ENCODE results near the gene EGFL7.

The EGFL7 gene

DNA sequence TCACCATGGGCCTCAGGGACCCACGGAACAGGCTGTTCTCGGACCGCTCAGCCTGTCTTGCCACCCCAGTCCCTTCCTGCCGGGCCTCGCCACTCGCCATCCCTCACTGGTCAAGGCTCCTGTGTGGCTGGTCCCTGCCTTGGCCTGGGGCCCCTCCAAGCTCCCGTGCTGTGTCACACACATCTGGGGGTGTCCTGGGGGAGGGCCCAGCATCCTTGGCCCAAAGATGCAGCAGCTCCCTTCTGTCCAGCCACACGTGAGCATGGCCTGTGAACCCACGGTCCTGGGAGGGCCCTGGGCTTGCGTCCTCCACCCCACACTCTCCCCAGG lies 425 bp upstream of the EGFL7 start:
- DNase-seq = no peak

DNA sequence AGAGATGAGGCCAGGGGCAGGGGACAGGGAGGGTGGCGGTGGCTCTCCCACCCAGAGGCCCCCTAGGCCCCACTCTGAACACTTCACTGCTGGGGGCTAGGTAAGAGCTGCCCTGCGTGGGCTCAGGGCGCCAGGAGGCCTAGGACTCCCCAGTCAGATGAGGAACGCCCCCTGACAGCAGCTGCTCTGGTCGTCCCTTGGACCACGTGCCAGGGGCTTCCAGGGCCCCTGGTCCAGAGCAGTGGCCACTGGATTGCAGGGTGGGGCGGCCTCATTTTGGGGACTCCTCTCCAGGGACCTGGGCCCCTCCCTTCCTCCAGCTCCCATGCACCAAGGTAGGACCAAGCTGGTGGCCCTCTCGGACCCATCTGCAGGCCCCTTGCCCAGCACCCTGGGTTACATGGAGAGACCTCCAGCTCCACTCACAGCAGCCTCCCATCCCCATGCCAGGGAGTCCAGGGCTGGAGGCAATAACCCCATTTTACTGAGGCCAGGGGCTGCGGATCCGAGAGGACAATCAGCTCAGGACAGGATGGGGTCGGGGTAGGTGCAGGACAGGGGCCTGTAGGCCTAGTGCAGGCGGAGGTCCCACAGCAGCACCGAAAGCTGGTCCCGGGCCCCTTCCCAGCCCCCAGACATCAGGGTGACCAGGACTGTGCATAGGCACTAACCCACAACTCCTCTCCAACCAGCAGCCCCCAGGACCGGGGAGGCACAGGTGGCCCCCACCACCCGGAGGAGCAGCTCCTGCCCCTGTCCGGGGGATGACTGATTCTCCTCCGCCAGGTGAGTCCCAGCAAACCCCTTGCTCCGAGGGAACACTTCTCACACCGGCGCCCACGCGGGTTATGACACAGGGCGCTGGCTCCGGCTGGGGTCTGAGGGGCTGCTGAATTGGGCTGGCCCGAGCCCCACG lies 1.5 kb downstream of the EGFL7 start:
- no peak for DNase-seq

DNA sequence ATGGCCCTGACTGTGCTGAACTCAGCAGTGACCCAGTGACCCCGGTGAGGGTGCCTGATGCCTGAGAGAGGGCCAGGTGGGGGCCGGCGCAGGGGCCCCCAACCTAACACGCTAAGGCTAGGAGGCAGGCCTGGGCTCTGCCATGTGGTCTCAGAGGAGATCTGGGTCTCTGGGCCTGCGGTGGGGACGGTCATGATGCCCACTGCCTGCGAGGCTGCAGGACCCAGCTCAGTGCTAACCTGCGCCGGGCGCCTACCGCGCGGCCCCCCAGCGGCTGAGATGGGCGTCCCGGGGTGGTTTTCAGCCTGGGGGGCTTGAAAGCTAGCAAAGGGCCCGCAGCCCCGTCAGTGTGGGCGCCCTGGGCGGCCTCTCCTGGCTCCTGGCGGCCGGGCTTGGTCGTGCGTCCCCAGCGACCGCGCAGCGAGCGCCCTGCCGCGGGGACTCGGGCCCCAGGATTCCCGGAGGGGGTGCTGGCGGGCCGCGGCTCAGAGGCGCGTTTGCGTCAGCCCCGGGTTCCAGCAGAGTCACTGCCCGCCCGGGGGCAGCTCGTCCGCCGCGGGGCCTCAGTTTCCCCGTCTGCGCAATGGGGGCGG lies 2.5 kb downstream of the EGFL7 start:
- DNase-seq = no peak

DNA sequence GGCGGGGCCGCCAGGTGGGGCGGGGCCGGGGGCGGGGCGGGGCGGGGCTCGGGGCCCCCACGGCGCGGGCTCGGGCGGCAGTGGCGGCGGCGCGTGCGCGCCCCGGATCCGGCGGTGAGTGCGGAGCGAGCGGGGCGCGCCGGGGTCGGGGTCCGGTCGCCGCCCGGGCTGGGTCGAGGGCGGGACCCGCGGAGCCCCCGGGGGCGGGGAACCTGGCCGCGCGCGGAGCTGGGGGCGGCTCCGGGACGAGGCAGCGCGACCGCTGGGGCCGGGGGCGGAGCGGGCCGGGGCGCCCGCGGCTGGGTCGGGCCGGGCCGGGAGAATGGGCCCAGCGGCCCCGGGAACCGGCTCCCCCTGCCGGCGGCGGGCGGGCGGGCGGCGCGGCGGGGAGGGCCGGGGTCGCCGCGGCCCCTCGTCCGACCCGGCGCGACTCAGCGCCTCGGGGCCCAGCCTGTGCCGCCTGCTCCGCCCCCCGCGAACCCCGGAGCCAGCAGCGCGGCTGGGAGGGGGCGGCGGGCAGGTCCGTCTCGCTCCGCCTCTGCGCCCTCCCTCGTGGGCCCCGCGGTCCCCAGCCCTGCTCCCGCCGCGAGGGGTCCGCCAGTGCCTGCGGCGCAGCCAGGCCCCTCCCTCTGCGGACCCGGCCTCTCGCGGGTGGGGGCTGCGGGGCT lies 3.1 kb downstream of the EGFL7 start:
- no peak for DNase-seq

GRCh38 chr9:136666372-136667213 lies 3.9 kb downstream of the EGFL7 start:
- no peak for DNase-seq

- no peak for DNase-seq
Measured at GRCh38 chr9:136667214-136667939, 4.7 kb downstream of the EGFL7 start.

- no peak for DNase-seq
Measured at GRCh38 chr9:136667940-136668760, 5.4 kb downstream of the EGFL7 start.

GRCh38 chr9:136668983-136669790 lies 6.5 kb downstream of the EGFL7 start:
- DNase-seq = no peak

DNA sequence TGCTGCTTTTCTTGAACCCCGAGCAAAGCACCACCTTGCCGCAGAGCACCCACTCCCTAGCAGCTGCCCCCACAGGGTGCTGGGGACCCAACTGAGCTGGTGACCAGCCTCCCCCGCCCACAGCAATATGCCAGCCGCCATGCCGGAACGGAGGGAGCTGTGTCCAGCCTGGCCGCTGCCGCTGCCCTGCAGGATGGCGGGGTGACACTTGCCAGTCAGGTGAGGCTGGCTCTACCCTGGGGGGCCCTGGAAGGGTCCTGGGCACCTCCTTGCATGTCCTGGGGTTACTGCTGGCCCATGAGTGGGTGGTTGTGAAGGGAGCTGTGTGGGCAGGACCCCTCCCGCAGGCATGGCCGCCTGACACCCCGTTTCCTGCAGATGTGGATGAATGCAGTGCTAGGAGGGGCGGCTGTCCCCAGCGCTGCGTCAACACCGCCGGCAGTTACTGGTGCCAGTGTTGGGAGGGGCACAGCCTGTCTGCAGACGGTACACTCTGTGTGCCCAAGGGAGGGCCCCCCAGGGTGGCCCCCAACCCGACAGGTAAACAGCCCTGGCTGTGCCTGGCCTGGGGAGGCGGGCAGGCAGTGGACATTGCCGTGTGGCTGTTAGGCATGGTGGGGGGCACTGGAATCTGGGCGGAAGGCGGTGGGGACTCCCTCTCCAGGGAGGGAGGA lies 7.2 kb downstream of the EGFL7 start:
- DNase-seq = no peak

GRCh38 chr9:136670576-136671253 lies 8.0 kb downstream of the EGFL7 start:
- DNase-seq = no peak

DNA sequence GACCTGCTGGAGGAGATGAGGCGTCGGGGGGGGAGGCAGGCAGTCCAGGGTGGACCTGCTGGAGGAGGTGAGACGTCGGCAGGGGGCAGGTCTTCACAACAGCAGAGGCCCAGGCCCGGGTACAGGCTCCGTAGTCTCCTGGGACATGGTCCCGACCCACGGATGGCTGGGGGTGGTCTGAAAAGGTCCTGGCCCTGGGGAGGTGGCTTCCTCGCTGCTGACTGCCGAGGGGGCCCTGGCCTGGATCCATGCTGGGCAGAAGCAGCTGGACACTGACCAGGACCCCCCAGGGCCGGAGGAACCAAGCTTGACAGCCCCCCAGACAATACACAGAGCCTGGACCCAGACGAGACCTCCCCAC lies 8.5 kb downstream of the EGFL7 start:
- no peak for DNase-seq

- DNase-seq = peak; percentile 29
Measured at GRCh38 chr9:136671646-136672430, 9.1 kb downstream of the EGFL7 start.

DNA sequence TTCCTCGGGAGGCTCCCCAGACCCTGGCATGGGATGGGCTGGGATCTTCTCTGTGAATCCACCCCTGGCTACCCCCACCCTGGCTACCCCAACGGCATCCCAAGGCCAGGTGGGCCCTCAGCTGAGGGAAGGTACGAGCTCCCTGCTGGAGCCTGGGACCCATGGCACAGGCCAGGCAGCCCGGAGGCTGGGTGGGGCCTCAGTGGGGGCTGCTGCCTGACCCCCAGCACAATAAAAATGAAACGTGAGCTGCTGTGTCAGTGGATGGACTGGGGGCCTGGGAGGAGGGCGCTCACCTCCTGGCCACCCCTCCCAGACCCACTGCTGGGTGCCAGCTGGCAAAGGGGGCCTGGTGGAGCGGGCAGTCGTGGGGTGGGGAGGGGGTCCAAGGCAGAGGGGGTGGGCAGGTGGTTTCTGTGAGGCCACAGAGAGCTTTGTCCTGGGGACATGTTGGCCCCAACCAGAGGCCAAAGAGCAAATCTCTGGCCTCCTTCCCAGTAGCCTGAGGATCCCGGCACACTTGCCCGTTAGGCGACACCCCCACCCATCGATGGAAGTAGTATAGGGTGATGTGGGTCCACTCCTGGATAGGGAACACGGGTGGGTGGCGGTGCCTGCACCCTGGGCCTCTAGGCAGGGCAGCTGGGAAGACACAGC lies 9.8 kb downstream of the EGFL7 start:
- DNase-seq = no peak

- DNase-seq = no peak
Measured at GRCh38 chr9:136673088-136673974, 10.6 kb downstream of the EGFL7 start.

DNA sequence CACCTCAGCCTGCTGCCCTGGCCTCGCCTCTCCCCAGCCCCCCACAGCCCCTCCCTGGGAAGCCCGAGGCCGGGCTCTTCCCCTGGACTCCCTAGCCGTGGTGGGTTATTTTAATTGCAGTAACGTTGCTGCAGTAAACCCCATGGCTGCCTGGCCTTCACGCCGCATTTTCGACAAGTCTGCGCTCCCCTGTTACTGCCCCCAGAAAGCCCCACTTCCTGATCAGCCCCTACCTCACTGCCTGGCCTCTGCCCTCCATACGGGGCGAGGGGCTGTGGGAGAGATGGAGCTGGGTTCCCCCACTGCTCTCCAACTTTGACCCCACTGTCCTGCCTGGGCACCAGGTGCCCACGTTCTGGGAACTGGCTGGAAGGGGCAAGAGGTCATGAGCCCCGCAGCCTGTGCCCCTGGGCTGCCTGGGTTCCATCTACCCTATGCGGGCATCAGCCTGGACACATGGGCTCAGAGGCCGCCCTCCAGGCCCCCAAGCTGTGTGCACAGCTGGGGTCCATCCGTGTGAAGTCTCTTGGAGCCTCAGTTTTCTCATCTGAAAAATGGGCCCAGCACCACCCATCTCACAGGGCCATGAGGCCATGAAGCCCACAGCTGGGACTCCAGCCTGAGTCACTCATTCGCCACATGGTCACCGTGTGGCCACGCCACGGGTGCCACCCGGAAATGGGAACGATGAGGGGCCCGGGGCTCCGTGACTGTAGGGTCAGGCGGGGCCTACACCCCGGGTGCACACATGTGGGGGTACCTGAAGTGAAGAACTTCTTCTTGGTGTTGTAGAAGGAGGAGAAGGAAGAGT lies 11.5 kb downstream of the EGFL7 start:
- no peak for DNase-seq

- no peak for DNase-seq
Measured at GRCh38 chr9:136674786-136675349, 12.2 kb downstream of the EGFL7 start.
